ENCODE data around the gene ESYT2.

- TF ChIP-seq ZSCAN29 (IDR thresholded peaks at IDR 0.05) (no peak), TCF7L2 (IDR thresholded peaks at IDR 0.05; ENCODE audit: low read depth, low read length) (no peak), MCM2 (IDR thresholded peaks at IDR 0.05; ENCODE audit: low read depth) (no peak)
Observed at GRCh38 chr7:158699341-158699740, 130.0 kb downstream of the ESYT2 start.

Measured in K562 (cell line).